Activated T-cell treated with anti-CD3 and anti-CD28 coated beads for 48 hours (primary cell): ENCODE results near the gene MED13L.

Experiments
- DNase-seq: peaks from one replicate; pipeline ENCODE4 v3.0.0-alpha.2; 2020; ENCODE audit warnings: low read depth

Gene MED13L

GRCh38 chr12:116276652-116277466, 634 bp downstream of the MED13L start:
- peak; percentile 59 for DNase-seq

- no peak for DNase-seq
Observed at GRCh38 chr12:116274551-116275375, 2.7 kb downstream of the MED13L start.

- DNase-seq, result no peak
Observed at GRCh38 chr12:116273813-116274550, 3.5 kb downstream of the MED13L start.

GRCh38 chr12:116267948-116268347, 9.5 kb downstream of the MED13L start:
- DNase-seq, result no peak

- no peak for DNase-seq
Observed at GRCh38 chr12:116266631-116267349, 10.7 kb downstream of the MED13L start.

GRCh38 chr12:116266168-116266601, 11.3 kb downstream of the MED13L start:
- DNase-seq, result no peak

- DNase-seq, result no peak
Observed at GRCh38 chr12:116265351-116266147, 11.9 kb downstream of the MED13L start.

- no peak for DNase-seq
Observed at GRCh38 chr12:116264525-116265070, 12.9 kb downstream of the MED13L start.

- DNase-seq, result no peak
Observed at GRCh38 chr12:116263844-116264243, 13.6 kb downstream of the MED13L start.

- DNase-seq, result no peak
Observed at GRCh38 chr12:116263431-116263830, 14.1 kb downstream of the MED13L start.

GRCh38 chr12:116262741-116263140, 14.8 kb downstream of the MED13L start:
- no peak for DNase-seq

GRCh38 chr12:116261525-116262100, 15.9 kb downstream of the MED13L start:
- no peak for DNase-seq

GRCh38 chr12:116259800-116260577, 17.5 kb downstream of the MED13L start:
- DNase-seq, result no peak

- DNase-seq, result no peak
Observed at GRCh38 chr12:116257826-116258225, 19.7 kb downstream of the MED13L start.

GRCh38 chr12:116257215-116257614, 20.3 kb downstream of the MED13L start:
- DNase-seq, result no peak

GRCh38 chr12:116249938-116250337, 27.6 kb downstream of the MED13L start:
- DNase-seq, result no peak

GRCh38 chr12:116248930-116249329, 28.6 kb downstream of the MED13L start:
- DNase-seq, result no peak

GRCh38 chr12:116248433-116248832, 29.1 kb downstream of the MED13L start:
- no peak for DNase-seq

- DNase-seq, result no peak
Observed at GRCh38 chr12:116247377-116247776, 30.1 kb downstream of the MED13L start.
